ENCODE measurements around the gene BCHE. TPM values are rescaled to one million over a fixed set of nuclear protein-coding genes. Genes with fewer than 3 reads are reported as not detected.
"Not testable (repeated sequence)": the region's sequence is repeated elsewhere in the genome, so short reads cannot be mapped to it uniquely, and the experiment has no call there.

BCHE gene
- total and polyA plus RNA-seq, 2 donors (not counting 3 experiments of a cell fraction or from before 2014, with no cell fraction given): 0.27 to 0.66 TPM

- H4K20me1 ChIP-seq (replicated peaks; ENCODE audit: control insufficient read depth, extremely low read depth, insufficient read depth, low read length): no peaks in the 10 kb centered on the region
- H3K36me3 ChIP-seq (ENCODE audit: control insufficient read depth in 2 of 2, extremely low read depth in 1 of 2, insufficient read depth in 2 of 2, low read length in 2 of 2): no peaks in the 10 kb centered on the region
- no peaks in the 10 kb centered on the region for H3K9me1 ChIP-seq (replicated peaks; ENCODE audit: control insufficient read depth, extremely low read depth, insufficient read depth, low read length)
- no peak overlapping the region for H3K9ac ChIP-seq (replicated peaks; ENCODE audit: extremely low read depth, insufficient read depth, low read length)
- POLR2A ChIA-PET: no interaction called here
- dilution Hi-C loops (cut with MboI; ENCODE audit: extremely low pct_ligation_motif_present, low sequenced_read_pairs): no loop called here
- no peaks in the 10 kb centered on the region for H3K27me3 ChIP-seq (ENCODE audit: control insufficient read depth in 2 of 2, insufficient read depth in 2 of 2, low read length in 2 of 2)
- no TSS peak for BruUV-seq (replicated peaks)
- TF ChIP-seq FOS (IDR thresholded peaks at IDR 0.05; ENCODE audit: borderline replicate concordance, insufficient read depth, low read length) (no peak), MAX (IDR thresholded peaks at IDR 0.05; ENCODE audit: insufficient read depth, insufficient read length) (no peak), JUN (IDR thresholded peaks at IDR 0.05; ENCODE audit: borderline replicate concordance, insufficient read depth, insufficient read length, low read depth) (no peak), MYC (IDR thresholded peaks at IDR 0.05; ENCODE audit: low read depth, low read length) (no peak), EZH2 (IDR thresholded peaks at IDR 0.05; ENCODE audit: borderline replicate concordance, low read depth, low read length, severe bottlenecking) (no peak)
- H3K4me3 ChIP-seq (replicated peaks in 1 of 3; ENCODE audit: insufficient read depth in 1 of 3, low read depth in 1 of 3, low read length in 3 of 3): no peak overlapping the region
- H2AFZ ChIP-seq (ENCODE audit: low read depth, low read length): no peak overlapping the region
- H3K27ac ChIP-seq (ENCODE audit: insufficient read depth, low read depth, low read length): no peak overlapping the region
- DNase-seq (ENCODE audit: low read depth, low spot score): no peak
- no peaks in the 10 kb centered on the region for H3K79me2 ChIP-seq (ENCODE audit: control insufficient read depth, insufficient read depth, low read length)
- no peak overlapping the region for H3K4me2 ChIP-seq (ENCODE audit: insufficient read depth, low read length)
- CTCF ChIA-PET: no interaction called here
- no peaks in the 10 kb centered on the region for H3K9me3 ChIP-seq (replicated peaks; ENCODE audit: control insufficient read depth, insufficient read depth, low read length)
- no peaks in the 10 kb centered on the region for H3K4me1 ChIP-seq (ENCODE audit: control insufficient read depth, extremely low read depth, insufficient read depth, low read length)
- no peak for FAIRE-seq
- intact Hi-C loops (cut with micrococcal nuclease): no loop called here
Observed at GRCh38 chr3:165814380-165814779, 22.8 kb downstream of the BCHE start.

GRCh38 chr3:165807937-165808336 is 29.3 kb downstream of the BCHE start:
- H2AFZ ChIP-seq (ENCODE audit: low read depth, low read length); H3K79me2 ChIP-seq (ENCODE audit: control insufficient read depth, insufficient read depth, low read length); dilution Hi-C loops (cut with MboI; ENCODE audit: extremely low pct_ligation_motif_present, low sequenced_read_pairs); H3K4me3 ChIP-seq (replicated peaks in 1 of 3; ENCODE audit: insufficient read depth in 1 of 3, low read depth in 1 of 3, low read length in 3 of 3); DNase-seq (ENCODE audit: low read depth, low spot score); POLR2A ChIA-PET; H3K36me3 ChIP-seq (ENCODE audit: control insufficient read depth in 2 of 2, extremely low read depth in 1 of 2, insufficient read depth in 2 of 2, low read length in 2 of 2); H3K27ac ChIP-seq (ENCODE audit: insufficient read depth, low read depth, low read length); H4K20me1 ChIP-seq (replicated peaks; ENCODE audit: control insufficient read depth, extremely low read depth, insufficient read depth, low read length); H3K9ac ChIP-seq (replicated peaks; ENCODE audit: extremely low read depth, insufficient read depth, low read length); intact Hi-C loops (cut with micrococcal nuclease); H3K4me1 ChIP-seq (ENCODE audit: control insufficient read depth, extremely low read depth, insufficient read depth, low read length); FAIRE-seq; H3K4me2 ChIP-seq (ENCODE audit: insufficient read depth, low read length); H3K27me3 ChIP-seq (ENCODE audit: control insufficient read depth in 2 of 2, insufficient read depth in 2 of 2, low read length in 2 of 2); H3K9me1 ChIP-seq (replicated peaks; ENCODE audit: control insufficient read depth, extremely low read depth, insufficient read depth, low read length); CTCF ChIA-PET; BruUV-seq (replicated peaks); H3K9me3 ChIP-seq (replicated peaks; ENCODE audit: control insufficient read depth, insufficient read depth, low read length): not testable (repeated sequence)
